Measurements from ENCODE around the gene BAIAP2L2.
"Not testable (repeated sequence)": the region's sequence is repeated elsewhere in the genome, so short reads cannot be mapped to it uniquely, and the experiment has no call there.

The BAIAP2L2 gene

DNA sequence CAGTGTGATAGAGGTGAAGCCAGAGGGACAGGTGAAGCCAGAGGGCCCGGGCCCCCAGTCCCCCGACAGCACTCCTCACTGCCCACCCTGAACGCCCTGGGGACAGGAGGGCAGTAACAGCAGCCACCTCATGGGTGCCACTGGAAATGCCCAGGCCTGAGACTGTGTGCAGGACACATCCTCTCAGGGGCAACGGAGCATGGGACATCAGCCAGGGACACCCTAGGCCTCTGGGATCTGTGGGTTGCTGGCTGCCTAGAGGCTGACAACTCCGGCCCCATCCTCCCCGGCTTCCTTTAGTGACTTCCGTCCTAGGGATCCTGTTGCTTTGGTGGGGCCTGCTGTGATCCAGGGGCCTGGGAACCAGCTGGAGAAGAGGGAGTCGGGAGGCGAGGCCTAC, 17.4 kb upstream of the BAIAP2L2 start:
- DNase-seq (ENCODE audit: low spot score), result no peak

- no peak for DNase-seq (ENCODE audit: low spot score)
Observed at GRCh38 chr22:38126928-38127668, 16.6 kb upstream of the BAIAP2L2 start.

GRCh38 chr22:38125751-38126201, 15.3 kb upstream of the BAIAP2L2 start:
- DNase-seq (ENCODE audit: low spot score), result no peak

GRCh38 chr22:38125038-38125610, 14.6 kb upstream of the BAIAP2L2 start:
- no peak for DNase-seq (ENCODE audit: low spot score)

GRCh38 chr22:38124236-38124974, 13.9 kb upstream of the BAIAP2L2 start:
- no peak for DNase-seq (ENCODE audit: low spot score)

DNA sequence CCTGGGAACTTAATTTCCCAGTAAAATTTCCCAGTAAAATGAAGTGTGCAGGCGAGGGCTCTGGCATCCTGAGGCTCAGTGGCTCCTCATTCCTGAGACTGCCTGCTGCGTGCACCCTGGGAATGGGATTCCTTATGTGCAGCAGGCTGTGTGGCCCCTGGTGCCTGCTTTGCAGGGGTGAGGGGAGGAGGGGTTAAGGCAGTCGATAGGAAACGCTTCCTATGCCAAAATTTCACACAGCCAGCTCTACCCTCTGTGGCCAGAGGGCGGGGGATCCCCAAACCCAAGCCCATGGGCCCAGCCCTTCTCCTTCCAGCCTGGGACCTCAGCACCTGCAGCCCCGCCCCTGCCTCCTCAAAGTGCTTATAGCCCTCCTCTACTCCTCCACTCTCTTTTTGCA, 12.1 kb upstream of the BAIAP2L2 start:
- no peak for DNase-seq (ENCODE audit: low spot score)

DNA sequence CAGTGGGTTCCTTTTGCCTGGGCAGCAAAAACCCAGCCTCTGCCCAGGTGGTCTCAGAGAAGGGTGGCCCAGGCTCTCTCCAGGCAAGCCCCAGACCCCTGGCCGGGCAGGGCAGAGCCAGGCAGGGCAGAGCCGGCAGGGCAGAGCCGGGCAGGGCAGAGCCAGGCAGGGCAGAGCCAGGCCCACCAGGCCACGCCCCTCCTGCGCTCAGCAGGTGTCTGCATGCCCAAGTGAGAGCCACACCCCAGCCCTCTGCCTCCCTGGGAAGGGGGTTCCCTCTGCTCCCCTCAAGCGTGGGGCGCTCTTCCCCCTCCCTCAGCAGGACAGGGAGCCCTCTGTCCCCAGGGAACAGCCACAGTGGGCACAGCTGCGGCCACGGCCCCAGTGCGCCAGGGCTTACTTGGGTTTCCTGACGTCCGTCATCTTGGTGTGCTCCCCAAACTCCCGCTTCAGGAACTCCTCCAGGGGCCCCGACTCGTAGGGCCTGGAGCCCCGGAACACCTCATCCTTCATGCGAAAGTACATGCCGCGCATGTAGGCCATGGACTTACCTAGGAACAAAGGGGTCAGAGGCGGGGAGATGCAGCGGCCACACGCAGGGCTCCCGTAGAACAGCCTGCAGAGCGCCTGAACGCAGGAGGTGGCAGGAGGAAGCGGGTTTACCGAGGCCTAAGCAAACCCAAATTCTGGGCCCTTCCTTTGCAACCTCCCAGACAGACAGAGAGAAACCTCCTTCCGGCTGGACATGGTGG, 10.1 kb upstream of the BAIAP2L2 start:
- DNase-seq (ENCODE audit: low spot score), result no peak

GRCh38 chr22:38118747-38119146, 8.3 kb upstream of the BAIAP2L2 start:
- not testable (repeated sequence) for DNase-seq (ENCODE audit: low spot score)

GRCh38 chr22:38118182-38118581, 7.7 kb upstream of the BAIAP2L2 start:
- DNase-seq (ENCODE audit: low spot score), result no peak

DNA sequence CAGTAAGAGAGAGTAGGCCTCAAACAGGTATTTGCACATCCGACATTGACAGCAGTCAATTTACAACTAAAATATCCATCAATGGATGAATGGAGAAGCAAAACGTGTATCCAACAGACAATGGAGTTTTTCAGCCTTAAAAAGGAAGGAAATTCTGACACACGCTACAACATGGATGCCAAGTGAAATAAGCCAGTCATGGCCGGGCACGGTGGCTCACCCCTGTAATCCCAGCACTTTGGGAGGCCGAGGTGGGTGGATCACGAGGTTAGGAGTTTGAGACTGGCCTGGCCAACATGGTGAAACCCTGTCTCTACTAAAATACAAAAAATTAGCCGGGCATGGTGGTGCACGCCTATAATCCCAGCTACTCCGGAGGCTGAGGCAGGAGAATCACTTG, 7.1 kb upstream of the BAIAP2L2 start:
- not testable (repeated sequence) for DNase-seq (ENCODE audit: low spot score)

DNA sequence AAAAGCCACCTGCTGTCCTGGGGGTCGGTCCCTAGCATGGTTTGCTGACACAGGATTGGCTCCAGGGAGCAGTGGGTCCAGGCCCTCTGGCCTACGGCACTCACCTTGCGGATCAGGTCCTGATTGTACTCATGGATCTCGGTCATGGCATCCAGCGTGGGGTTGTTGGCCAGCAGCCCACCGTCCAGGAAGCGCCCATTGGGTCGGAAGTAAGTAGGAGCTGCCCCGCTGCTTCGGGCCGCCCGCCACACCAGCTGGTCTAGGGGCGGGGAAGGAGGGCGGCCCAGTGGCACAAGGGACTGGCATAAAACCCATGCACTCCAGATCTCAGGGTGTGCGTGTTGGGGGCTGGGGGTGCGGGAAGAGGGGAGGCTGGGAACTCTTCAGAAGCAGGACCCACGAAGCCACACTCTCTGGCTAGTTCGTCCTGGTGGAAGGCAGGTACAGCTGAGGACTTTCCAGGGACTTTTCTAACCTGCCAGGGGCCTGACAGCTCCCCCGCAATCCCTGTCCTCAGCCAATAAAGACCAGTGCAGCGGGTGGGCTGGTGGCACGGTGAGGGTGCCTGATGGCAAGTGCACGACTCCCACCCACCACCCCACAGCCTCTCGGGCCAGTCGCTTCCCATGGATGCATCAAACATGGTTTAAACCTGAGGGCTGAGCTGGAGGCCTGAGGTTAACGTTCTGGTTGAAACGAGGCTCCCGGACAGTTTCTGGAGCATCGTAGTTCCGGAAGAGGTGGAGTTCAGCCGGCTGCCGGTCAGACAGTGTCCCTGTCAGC, 5.1 kb upstream of the BAIAP2L2 start:
- DNase-seq (ENCODE audit: low spot score), result no peak

- DNase-seq (ENCODE audit: low spot score), result peak; percentile 92
Observed at GRCh38 chr22:38114484-38115398, 4.3 kb upstream of the BAIAP2L2 start.

GRCh38 chr22:38112381-38112780, 1.9 kb upstream of the BAIAP2L2 start:
- DNase-seq (ENCODE audit: low spot score), result no peak

DNA sequence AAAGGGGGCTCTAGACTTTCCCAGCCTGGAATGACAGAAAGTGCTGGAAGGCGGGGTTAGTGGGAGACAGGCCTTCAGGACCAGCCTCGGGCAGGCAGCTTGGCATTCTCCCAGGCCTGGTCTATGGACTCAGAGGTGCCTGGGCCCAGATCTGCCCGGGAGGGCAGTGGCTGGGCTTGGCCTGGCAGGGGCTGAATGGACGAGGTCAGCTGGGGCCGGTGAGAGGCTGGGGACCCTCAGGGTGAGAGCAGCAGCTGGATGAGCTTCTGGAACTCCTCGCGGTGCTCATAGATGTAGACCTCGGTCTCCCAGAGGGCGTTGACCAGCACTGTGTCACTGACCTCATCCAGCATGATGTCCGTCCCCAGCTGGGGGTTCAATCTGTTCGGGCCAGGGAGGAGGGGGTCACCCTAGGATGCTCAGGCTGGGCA, 1.5 kb upstream of the BAIAP2L2 start:
- no peak for DNase-seq (ENCODE audit: low spot score)

DNA sequence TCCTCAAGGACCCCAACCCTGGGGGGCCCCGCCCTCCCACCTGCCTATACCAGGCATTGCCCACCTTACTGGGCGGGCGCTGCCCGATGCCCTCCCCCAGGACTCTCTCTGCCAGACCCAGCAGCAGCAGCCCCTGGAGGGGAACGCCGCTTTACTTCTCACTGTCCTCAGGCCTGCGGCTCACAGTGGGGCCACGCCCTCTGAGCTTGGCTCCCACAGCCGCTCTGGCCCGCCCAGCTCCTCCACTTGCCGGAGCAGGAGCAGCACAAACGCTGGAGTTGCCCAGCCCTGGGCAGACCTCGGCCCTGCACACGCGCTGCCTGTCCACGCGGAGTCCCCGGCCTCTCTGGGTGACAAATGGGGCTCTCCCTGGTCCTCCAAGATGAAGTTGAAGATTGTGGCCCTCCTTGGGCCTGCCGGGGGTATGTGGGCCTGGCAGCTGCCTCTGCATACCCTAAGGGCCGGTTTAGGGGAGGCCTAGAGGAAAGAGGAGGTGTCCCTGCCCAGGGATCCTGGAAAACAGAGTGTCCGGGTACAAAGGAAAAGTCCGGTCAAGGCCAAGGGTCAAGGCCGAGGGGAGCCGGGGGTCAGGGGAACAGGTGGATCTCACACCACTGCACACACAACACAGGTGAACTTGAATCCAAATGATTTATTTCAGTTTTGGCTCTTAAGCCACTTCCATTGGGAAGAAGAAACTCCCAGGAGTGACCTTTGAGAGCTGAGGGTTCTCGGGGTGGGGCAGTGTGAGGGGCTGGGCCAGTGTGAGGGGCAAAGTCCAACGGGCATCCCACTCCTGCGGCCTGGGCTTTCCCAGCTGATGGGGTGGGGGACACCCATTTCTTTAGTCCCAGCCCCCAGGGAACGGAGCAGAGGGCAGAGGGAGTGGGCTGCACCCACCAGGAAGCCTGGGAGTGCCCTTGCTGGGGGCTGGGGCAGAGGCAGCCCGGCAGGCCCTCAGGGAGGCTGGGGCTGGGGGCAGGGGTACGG, 674 bp upstream of the BAIAP2L2 start:
- DNase-seq (ENCODE audit: low spot score), result no peak

DNA sequence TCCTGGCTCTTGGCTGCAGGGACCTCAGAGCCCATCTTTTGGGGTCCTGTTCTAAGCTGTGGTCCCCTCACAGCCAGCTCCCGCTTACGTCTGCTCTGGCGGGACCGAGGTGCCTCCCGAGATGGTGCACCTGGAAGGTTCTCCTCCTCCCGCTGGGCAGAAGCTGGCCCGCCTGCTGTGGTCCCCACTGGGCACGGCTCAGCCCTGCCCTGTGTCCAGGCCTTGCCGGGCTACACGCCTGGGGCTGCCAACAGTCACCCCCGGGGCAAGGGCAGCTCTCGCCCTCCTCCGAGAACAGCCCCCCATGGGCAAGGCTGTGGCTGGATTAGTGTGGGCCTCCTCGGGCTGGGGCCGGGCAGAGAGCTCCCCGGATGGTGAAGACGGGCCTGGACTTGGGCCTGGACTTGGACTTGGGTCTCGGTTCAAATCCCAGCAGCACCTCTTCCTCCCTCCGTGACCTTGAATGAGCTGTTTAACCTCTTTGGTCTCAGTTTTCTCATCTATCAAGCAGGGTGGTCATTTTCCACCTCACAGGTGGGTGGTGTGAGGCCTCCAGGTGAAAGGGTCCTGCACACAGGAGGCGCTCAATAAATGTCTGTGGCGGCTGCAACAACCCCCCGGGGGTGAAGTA, 998 bp downstream of the BAIAP2L2 start:
- DNase-seq (ENCODE audit: low spot score), result no peak

GRCh38 chr22:38108561-38109319, 1.7 kb downstream of the BAIAP2L2 start:
- DNase-seq (ENCODE audit: low spot score), result no peak
